Karpas-422 (cell line): ENCODE results near the gene SYT11. TPM values are rescaled to one million over a fixed set of nuclear protein-coding genes. Genes with fewer than 3 reads are reported as not detected.
"Not testable (repeated sequence)": the region's sequence is repeated elsewhere in the genome, so short reads cannot be mapped to it uniquely, and the experiment has no call there.

Experiments
- DNase-seq: peaks from one replicate; pipeline ENCODE4 v3.0.0-alpha.2; 2015
- H2AFZ ChIP-seq: fragments of 200-600 bp; sonication (generic); 2 replicates; pipeline ENCODE4 v1.6.1; 2014; ENCODE audit warnings: antibody characterized with exemption, low read length, mixed read lengths
- H3K27ac ChIP-seq: fragments of 200-600 bp; sonication (generic); 2 replicates; pipeline ENCODE4 v1.5.1; 2014; ENCODE audit warnings: mild to moderate bottlenecking, low read length, moderate library complexity
- H3K27me3 ChIP-seq: fragments of 200-600 bp; sonication (generic); 2 replicates; pipeline ENCODE4 v1.6.1; 2014; ENCODE audit warnings: low read length, mixed read lengths
- H3K36me3 ChIP-seq: fragments of 200-600 bp; sonication (generic); 2 replicates; pipeline ENCODE4 v1.6.1; 2014; ENCODE audit warnings: low read length, mixed read lengths; ENCODE audit not compliant: insufficient read depth
- H3K4me1 ChIP-seq: fragments of 200-600 bp; sonication (generic); 2 replicates; pipeline ENCODE4 v1.6.1; 2014; ENCODE audit warnings: mild to moderate bottlenecking, low read length, mixed read lengths
- H3K4me2 ChIP-seq: fragments of 200-600 bp; sonication (generic); 2 replicates; pipeline ENCODE4 v1.6.1; 2014; ENCODE audit warnings: low read length, low read depth, mild to moderate bottlenecking; ENCODE audit not compliant: poor library complexity, severe bottlenecking
- H3K4me3 ChIP-seq: fragments of 200-600 bp; sonication (generic); 2 replicates; pipeline ENCODE4 v1.5.1; 2014; ENCODE audit warnings: mild to moderate bottlenecking, antibody characterized with exemption, low read length, mixed read lengths
- H3K79me2 ChIP-seq: fragments of 200-600 bp; sonication (generic); 2 replicates; pipeline ENCODE4 v1.6.1; 2014; ENCODE audit warnings: mild to moderate bottlenecking, low read length, mixed read lengths
- H3K9ac ChIP-seq: fragments of 200-600 bp; sonication (generic); 2 replicates; pipeline ENCODE4 v1.6.0; 2014; ENCODE audit warnings: low read length
- H3K9me2 ChIP-seq: fragments of 200-600 bp; sonication (generic), shearing (Covaris generic); replicated peaks from 2 replicates; pipeline ENCODE4 v1.6.0; 2014; ENCODE audit warnings: mild to moderate bottlenecking, low read length, moderate library complexity; ENCODE audit not compliant: insufficient read depth
- H3K9me3 ChIP-seq: fragments of 300-700, 200-600 bp; sonication (generic); 2 replicates; pipeline ENCODE4 v1.6.1; 2014; ENCODE audit warnings: low read length, mixed read lengths
- H4K20me1 ChIP-seq: fragments of 200-600 bp; sonication (generic); 2 replicates; pipeline ENCODE4 v1.6.1; 2014; ENCODE audit warnings: mild to moderate bottlenecking, antibody characterized with exemption, low read length, low read depth; ENCODE audit not compliant: insufficient read depth
- total RNA-seq: library from RNA; depleted of rRNA; stranded (reverse); fragments of >200 nt; shearing (Covaris generic); gene quantifications from 2 replicates; pipeline ENCODE4 v1.2.3, GENCODE V29; 2014; ENCODE audit warnings: low replicate concordance

Gene SYT11
- total RNA-seq, 1 experiment from 2014 or later, result 51.2 TPM

- no peaks in the 10 kb centered on the region for H3K27me3 ChIP-seq
- H3K9me2 ChIP-seq, result no peaks in the 10 kb centered on the region
- peaks cover 23% of the 10 kb centered on the region for H3K4me1 ChIP-seq
- peaks cover 18% of the 10 kb centered on the region for H4K20me1 ChIP-seq
- H3K79me2 ChIP-seq, result peaks cover 63% of the 10 kb centered on the region
- H3K4me2 ChIP-seq, result no peak overlapping the region
- DNase-seq, result no peak
- peaks cover 68% of the 10 kb centered on the region for H3K36me3 ChIP-seq
- no peak overlapping the region for H2AFZ ChIP-seq
- no peak overlapping the region for H3K27ac ChIP-seq
- no peak overlapping the region for H3K9ac ChIP-seq
- H3K9me3 ChIP-seq, result no peaks in the 10 kb centered on the region
- H3K4me3 ChIP-seq, result no peak overlapping the region
Measured at GRCh38 chr1:155929057-155929456, 69.7 kb downstream of the SYT11 start.

- peaks cover 18% of the 10 kb centered on the region for H4K20me1 ChIP-seq
- not testable (repeated sequence) for DNase-seq, H3K9me2 ChIP-seq, H3K9me3 ChIP-seq, H3K27ac ChIP-seq, H3K27me3 ChIP-seq, H3K4me3 ChIP-seq, H2AFZ ChIP-seq, H3K4me2 ChIP-seq, H3K9ac ChIP-seq
- H3K4me1 ChIP-seq, result peaks cover 30% of the 10 kb centered on the region
- peaks cover 61% of the 10 kb centered on the region for H3K79me2 ChIP-seq
- peaks cover 59% of the 10 kb centered on the region for H3K36me3 ChIP-seq
Measured at GRCh38 chr1:155930725-155931124, 71.4 kb downstream of the SYT11 start.

GRCh38 chr1:155931332-155932038 lies 72.1 kb downstream of the SYT11 start:
- H4K20me1 ChIP-seq, result peaks cover 18% of the 10 kb centered on the region
- DNase-seq, result no peak
- H3K9ac ChIP-seq, result no peak overlapping the region
- H3K4me1 ChIP-seq, result peaks cover 35% of the 10 kb centered on the region
- H3K27ac ChIP-seq, result no peak overlapping the region
- no peaks in the 10 kb centered on the region for H3K9me3 ChIP-seq
- peak overlapping the region; percentile 68 for H3K4me2 ChIP-seq
- H3K9me2 ChIP-seq, result no peaks in the 10 kb centered on the region
- H3K79me2 ChIP-seq, result peaks cover 60% of the 10 kb centered on the region
- no peaks in the 10 kb centered on the region for H3K27me3 ChIP-seq
- peaks cover 51% of the 10 kb centered on the region for H3K36me3 ChIP-seq
- H2AFZ ChIP-seq, result no peak overlapping the region
- H3K4me3 ChIP-seq, result no peak overlapping the region

- DNase-seq, result no peak
- H3K4me2 ChIP-seq, result peak overlapping the region; percentile 68
- H3K4me1 ChIP-seq, result peaks cover 35% of the 10 kb centered on the region
- H3K9me2 ChIP-seq, result no peaks in the 10 kb centered on the region
- no peaks in the 10 kb centered on the region for H3K9me3 ChIP-seq
- no peak overlapping the region for H3K9ac ChIP-seq
- H3K4me3 ChIP-seq, result no peak overlapping the region
- H3K27ac ChIP-seq, result no peak overlapping the region
- no peaks in the 10 kb centered on the region for H3K27me3 ChIP-seq
- peaks cover 54% of the 10 kb centered on the region for H3K79me2 ChIP-seq
- H2AFZ ChIP-seq, result no peak overlapping the region
- H4K20me1 ChIP-seq, result peaks cover 16% of the 10 kb centered on the region
- H3K36me3 ChIP-seq, result peaks cover 45% of the 10 kb centered on the region
Measured at GRCh38 chr1:155932081-155932480, 72.7 kb downstream of the SYT11 start.

- H3K27me3 ChIP-seq, result no peaks in the 10 kb centered on the region
- H2AFZ ChIP-seq, result no peak overlapping the region
- no peaks in the 10 kb centered on the region for H3K9me2 ChIP-seq
- peak overlapping the region; percentile 94 for H3K9ac ChIP-seq
- peaks cover 13% of the 10 kb centered on the region for H4K20me1 ChIP-seq
- H3K4me1 ChIP-seq, result peaks cover 35% of the 10 kb centered on the region
- H3K27ac ChIP-seq, result no peak overlapping the region
- H3K9me3 ChIP-seq, result no peaks in the 10 kb centered on the region
- no peak for DNase-seq
- peak overlapping the region; percentile 88; the same call in 1 of the 2 replicates for H3K4me3 ChIP-seq
- peaks cover 41% of the 10 kb centered on the region for H3K36me3 ChIP-seq
- peak overlapping the region; percentile 68 for H3K4me2 ChIP-seq
- H3K79me2 ChIP-seq, result peaks cover 50% of the 10 kb centered on the region
Measured at GRCh38 chr1:155932487-155932886, 73.1 kb downstream of the SYT11 start.

- Histone ChIP-seq H3K9ac (peak overlapping the region; percentile 94), H3K9me3 (no peaks in the 10 kb centered on the region), H3K27me3 (no peaks in the 10 kb centered on the region), H3K79me2 (peaks cover 50% of the 10 kb centered on the region), H3K36me3 (peaks cover 41% of the 10 kb centered on the region), H3K4me3 (peak overlapping the region; percentile 88), H3K9me2 (no peaks in the 10 kb centered on the region), H3K4me2 (peak overlapping the region; percentile 68), H3K27ac (peak overlapping the region; percentile 83), H3K4me1 (peaks cover 39% of the 10 kb centered on the region), H4K20me1 (peaks cover 13% of the 10 kb centered on the region), H2AFZ (no peak overlapping the region)
- DNase-seq, result no peak
Measured at GRCh38 chr1:155933591-155934096, 74.3 kb downstream of the SYT11 start.

GRCh38 chr1:155934097-155934935 lies 74.9 kb downstream of the SYT11 start, which contains the start of gene KHDC4:
KHDC4 (minus strand) TSS chr1:155934413; CDS start chr1:155934373, 40 bp downstream.
- no peaks in the 10 kb centered on the region for H3K9me3 ChIP-seq
- H3K27ac ChIP-seq, result peak within 1 kb of the TSS; percentile 83
- peak; percentile 99 for DNase-seq
- H4K20me1 ChIP-seq, result peaks cover 13% of the 10 kb centered on the region
- H3K4me3 ChIP-seq, result peak within 1 kb of the TSS; percentile 88
- H3K4me1 ChIP-seq, result peaks cover 39% of the 10 kb centered on the region
- H3K9ac ChIP-seq, result peak within 1 kb of the TSS; percentile 94
- H3K79me2 ChIP-seq, result peaks cover 45% of the 10 kb centered on the region
- no peaks in the 10 kb centered on the region for H3K27me3 ChIP-seq
- no peaks in the 10 kb centered on the region for H3K9me2 ChIP-seq
- H3K4me2 ChIP-seq, result peak within 1 kb of the TSS; percentile 70
- H2AFZ ChIP-seq, result no peak within 1 kb of the TSS
- peaks cover 35% of the 10 kb centered on the region for H3K36me3 ChIP-seq
